GM19025 (cell line): ENCODE results near the gene SLC16A13.
A peak's percentile ranks its signal among the peaks of the same experiment; 100 is the strongest.
"Not testable (repeated sequence)": the region's sequence is repeated elsewhere in the genome, so short reads cannot be mapped to it uniquely, and the experiment has no call there.

Source experiments
- ATAC-seq: cut with Tn5 transposase; IDR thresholded peaks from one replicate; pipeline ENCODE4 v1.9.1; 2021; ENCODE audit warnings: mild to moderate bottlenecking, low read depth, moderate library complexity; ENCODE audit not compliant: unreplicated experiment

The SLC16A13 gene

GRCh38 chr17:7027335-7027734 lies 8.5 kb upstream of the SLC16A13 start:
- no peak for ATAC-seq

GRCh38 chr17:7029096-7029495 lies 6.7 kb upstream of the SLC16A13 start:
- no peak for ATAC-seq

GRCh38 chr17:7029659-7030058 lies 6.2 kb upstream of the SLC16A13 start:
- no peak for ATAC-seq

GRCh38 chr17:7034955-7035590 lies 742 bp upstream of the SLC16A13 start:
- ATAC-seq: peak; percentile 12

- ATAC-seq: no peak
These were observed 2.4 kb downstream of the SLC16A13 start for GRCh38 chr17:7038025-7038862.

GRCh38 chr17:7039832-7040231 lies 4.0 kb downstream of the SLC16A13 start:
- ATAC-seq: no peak

GRCh38 chr17:7041607-7042500 lies 6.0 kb downstream of the SLC16A13 start:
- ATAC-seq: no peak

GRCh38 chr17:7042501-7043181 lies 6.8 kb downstream of the SLC16A13 start:
- ATAC-seq: no peak

GRCh38 chr17:7043182-7043496 lies 7.3 kb downstream of the SLC16A13 start:
- no peak for ATAC-seq

GRCh38 chr17:7043497-7044198 lies 7.8 kb downstream of the SLC16A13 start, which contains the start of gene SLC16A11:
Gene SLC16A11, minus strand, starts transcription at chr17:7044092. Its CDS starts 579 bp downstream, at chr17:7043513.
- ATAC-seq: no peak

- no peak for ATAC-seq
These were observed 9.8 kb downstream of the SLC16A13 start for GRCh38 chr17:7045492-7046126.

GRCh38 chr17:7046127-7046724 lies 10.4 kb downstream of the SLC16A13 start:
- ATAC-seq: no peak

- not testable (repeated sequence) for ATAC-seq
These were observed 11.0 kb downstream of the SLC16A13 start for GRCh38 chr17:7046725-7047397.

- no peak for ATAC-seq
These were observed 11.8 kb downstream of the SLC16A13 start for GRCh38 chr17:7047566-7047965.

GRCh38 chr17:7048968-7049367 lies 13.2 kb downstream of the SLC16A13 start:
- no peak for ATAC-seq

GRCh38 chr17:7050583-7050982 lies 14.8 kb downstream of the SLC16A13 start:
- ATAC-seq: not testable (repeated sequence)

- no peak for ATAC-seq
These were observed 20.6 kb downstream of the SLC16A13 start for GRCh38 chr17:7056386-7056785.

GRCh38 chr17:7058831-7059447 lies 23.1 kb downstream of the SLC16A13 start:
- ATAC-seq: no peak
